H9 (cell line): ENCODE measurements around the gene NSUN3. TPM values are rescaled to one million over a fixed set of nuclear protein-coding genes. Genes with fewer than 3 reads are reported as not detected.

Source experiments
- DNase-seq: peaks from one replicate; pipeline ENCODE4 v3.0.0-alpha.2; 2017
- H2AFZ ChIP-seq: one replicate; pipeline ENCODE4 v1.6.1; 2013; ENCODE audit warnings: mild to moderate bottlenecking, low read length, control low read depth, moderate library complexity
- H2AK5ac ChIP-seq: 2 replicates; pipeline ENCODE4 v1.6.1; 2013; ENCODE audit warnings: low read length, control low read depth, mixed read lengths; ENCODE audit not compliant: insufficient read length
- H2BK120ac ChIP-seq: one replicate; pipeline ENCODE4 v1.6.1; 2013; ENCODE audit warnings: low read depth, mild to moderate bottlenecking, low read length, control low read depth, inconsistent platforms; ENCODE audit not compliant: poor library complexity, severe bottlenecking
- H2BK12ac ChIP-seq: 2 replicates; pipeline ENCODE4 v1.6.1; 2013; ENCODE audit warnings: low read length, control low read depth, mixed read lengths, low read depth; ENCODE audit not compliant: insufficient read length
- H2BK15ac ChIP-seq: 2 replicates; pipeline ENCODE4 v1.6.1; 2013; ENCODE audit warnings: low read depth, low read length, control low read depth
- H2BK20ac ChIP-seq: one replicate; pipeline ENCODE4 v1.6.1; 2013; ENCODE audit warnings: low read depth, mild to moderate bottlenecking, low read length, control low read depth, inconsistent platforms; ENCODE audit not compliant: poor library complexity, severe bottlenecking
- H2BK5ac ChIP-seq: 2 replicates; pipeline ENCODE4 v1.6.1; 2013; ENCODE audit warnings: low read length, control low read depth, mixed read lengths; ENCODE audit not compliant: insufficient read length
- H3K14ac ChIP-seq: 2 replicates; pipeline ENCODE4 v1.6.1; 2013; ENCODE audit warnings: low read length, control low read depth; ENCODE audit not compliant: insufficient read depth
- H3K18ac ChIP-seq: 2 replicates; pipeline ENCODE4 v1.6.1; 2013; ENCODE audit warnings: low read depth, mild to moderate bottlenecking, mixed read lengths, low read length, control low read depth; ENCODE audit not compliant: insufficient read length
- H3K23ac ChIP-seq: 2 replicates; pipeline ENCODE4 v1.6.1; 2013; ENCODE audit warnings: low read length, control low read depth, mixed read lengths, low read depth; ENCODE audit not compliant: insufficient read length
- H3K23me2 ChIP-seq: 2 replicates; pipeline ENCODE4 v1.6.1; 2013; ENCODE audit warnings: low read depth, mild to moderate bottlenecking, mixed read lengths, low read length, control low read depth; ENCODE audit not compliant: insufficient read length, poor library complexity, severe bottlenecking
- H3K27ac ChIP-seq: 2 replicates; pipeline ENCODE4 v1.5.1; 2013; ENCODE audit warnings: low read length, control low read depth, mixed read lengths, low read depth; ENCODE audit not compliant: insufficient read length
- H3K27me3 ChIP-seq: 2 replicates; pipeline ENCODE4 v1.6.1; 2013; ENCODE audit warnings: low read length, control low read depth, inconsistent platforms; ENCODE audit not compliant: insufficient read depth
- H3K4ac ChIP-seq: 2 replicates; pipeline ENCODE4 v1.6.1; 2013; ENCODE audit warnings: low read depth, mild to moderate bottlenecking, control low read depth, inconsistent platforms, low read length, moderate library complexity
- H3K4me1 ChIP-seq: 2 replicates; pipeline ENCODE4 v1.6.1; 2013; ENCODE audit warnings: low read length, control low read depth, inconsistent platforms; ENCODE audit not compliant: insufficient read depth
- H3K4me2 ChIP-seq: 2 replicates; pipeline ENCODE4 v1.6.1; 2013; ENCODE audit warnings: low read length, control low read depth, mixed read lengths; ENCODE audit not compliant: insufficient read length, insufficient read depth
- H3K56ac ChIP-seq: 2 replicates; pipeline ENCODE4 v1.6.1; 2013; ENCODE audit warnings: low read depth, mild to moderate bottlenecking, mixed read lengths, low read length, control low read depth; ENCODE audit not compliant: insufficient read length
- H3K79me1 ChIP-seq: 2 replicates; pipeline ENCODE4 v1.6.1; 2013; ENCODE audit warnings: low read depth, mild to moderate bottlenecking, moderate library complexity, low read length, control low read depth, inconsistent platforms; ENCODE audit not compliant: insufficient read depth, poor library complexity, severe bottlenecking
- H3K79me2 ChIP-seq: 2 replicates; pipeline ENCODE4 v1.6.1; 2013; ENCODE audit warnings: low read length, control low read depth, inconsistent platforms; ENCODE audit not compliant: insufficient read depth
- H3K9ac ChIP-seq: 2 replicates; pipeline ENCODE4 v1.6.1; 2013; ENCODE audit warnings: low read length, control low read depth, mixed read lengths; ENCODE audit not compliant: insufficient read length; ENCODE audit errors: extremely low read depth
- H3K9me3 ChIP-seq: one replicate; pipeline ENCODE4 v1.6.1; 2013; ENCODE audit warnings: low read depth, low read length, inconsistent platforms; ENCODE audit not compliant: control insufficient read depth
- H3T11ph ChIP-seq: one replicate; pipeline ENCODE4 v1.6.1; 2013; ENCODE audit warnings: mild to moderate bottlenecking, low read length, control low read depth, inconsistent platforms
- H4K20me1 ChIP-seq: one replicate; pipeline ENCODE4 v1.6.1; 2013; ENCODE audit not compliant: control insufficient read depth, insufficient read length, insufficient read depth
- H4K5ac ChIP-seq: 2 replicates; pipeline ENCODE4 v1.6.1; 2013; ENCODE audit warnings: low read depth, mild to moderate bottlenecking, mixed read lengths, low read length, control low read depth; ENCODE audit not compliant: insufficient read length
- H4K8ac ChIP-seq: replicated peaks from 2 replicates; pipeline ENCODE4 v1.6.1; 2013; ENCODE audit warnings: low read length, control low read depth, mixed read lengths, low read depth; ENCODE audit not compliant: insufficient read length
- H4K91ac ChIP-seq: 2 replicates; pipeline ENCODE4 v1.6.1; 2013; ENCODE audit warnings: low read depth, mild to moderate bottlenecking, moderate library complexity, mixed read lengths, low read length, control low read depth; ENCODE audit not compliant: insufficient read length
- H3K27ac Mint-ChIP-seq, 3 experiments: 2 replicates in 2 of 3; 3 replicates in 1 of 3; pipeline ENCODE4 v1.8.0; 2020 to 2021; ENCODE audit warnings: mixed read lengths in 3 of 3, mild to moderate bottlenecking in 1 of 3, moderate library complexity in 1 of 3
- H3K27me3 Mint-ChIP-seq: 2 replicates; pipeline ENCODE4 v1.8.0; 2021; ENCODE audit warnings: low read depth, mild to moderate bottlenecking, moderate library complexity, mixed read lengths
- H3K36me3 Mint-ChIP-seq, 3 experiments: 2 replicates in 2 of 3; 3 replicates in 1 of 3; pipeline ENCODE4 v1.8.0; 2020 to 2021; ENCODE audit warnings: low read depth in 3 of 3, mixed read lengths in 3 of 3; ENCODE audit not compliant: insufficient read depth in 1 of 3
- H3K4me1 Mint-ChIP-seq, 2 experiments: 2 replicates each; pipeline ENCODE4 v1.8.0; 2020; ENCODE audit warnings: mixed read lengths in 2 of 2
- H3K4me3 Mint-ChIP-seq, 2 experiments: 2 replicates in 1 of 2; 3 replicates in 1 of 2; pipeline ENCODE4 v1.8.0; 2020 to 2021; ENCODE audit warnings: mild to moderate bottlenecking in 2 of 2, mixed read lengths in 2 of 2, moderate library complexity in 1 of 2
- H3K9me3 Mint-ChIP-seq, 2 experiments: 2 replicates in 1 of 2; 3 replicates in 1 of 2; pipeline ENCODE4 v1.8.0; 2020; ENCODE audit warnings: mild to moderate bottlenecking in 2 of 2, mixed read lengths in 2 of 2, moderate library complexity in 1 of 2
- CTCF ChIP-seq: fragments of 200-600 bp; sonication (generic); conservative IDR thresholded peaks from 3 replicates; pipeline ENCODE4 v1.8.0; 2021; ENCODE audit warnings: antibody characterized with exemption, mild to moderate bottlenecking
- WGBS: extraction: QIAGEN DNeasy Blood & Tissue Kit; methylation state at CpG from one replicate; pipeline ENCODE4 v1.1.7; 2013; ENCODE audit warnings: missing lambda C conversion rate, low lambda C conversion rate, mixed read lengths; ENCODE audit not compliant: insufficient read length; ENCODE audit errors: extremely low coverage; 5-methylcytosine and 5-hydroxymethylcytosine counted together
- total RNA-seq: library from RNA; stranded (reverse); gene quantifications from 2 replicates; pipeline ENCODE4 v1.2.1, GENCODE V29; 2021

The NSUN3 gene
- total RNA-seq, 1 experiment from 2014 or later = 7.4 TPM

GRCh38 chr3:94150113-94150512 lies 87.3 kb downstream of the NSUN3 start:
- Histone ChIP-seq H3K79me2 (no peaks in the 10 kb centered on the region), H2AK5ac (no peak overlapping the region), H3K56ac (no peak overlapping the region), H3K14ac (no peak overlapping the region), H2BK15ac (no peak overlapping the region), H4K91ac (no peak overlapping the region), H2AFZ (no peak overlapping the region), H3K27me3 (no peaks in the 10 kb centered on the region), H2BK20ac (no peak overlapping the region), H4K8ac (no peak overlapping the region), H3K23me2 (no peaks in the 10 kb centered on the region), H3K9ac (no peak overlapping the region), H3K4ac (no peak overlapping the region), H3K23ac (no peak overlapping the region), H3K18ac (no peak overlapping the region), H2BK12ac (no peak overlapping the region), H3K4me2 (no peak overlapping the region), H4K20me1 (no peaks in the 10 kb centered on the region), H2BK5ac (no peak overlapping the region), H3K27ac (no peak overlapping the region), H4K5ac (no peak overlapping the region), H3T11ph (no peak overlapping the region), H3K79me1 (no peaks in the 10 kb centered on the region), H3K4me1 (no peaks in the 10 kb centered on the region; the same call in 1 of the 2 replicates), H3K9me3 (no peaks in the 10 kb centered on the region), H2BK120ac (no peak overlapping the region)
- WGBS = no CpG with 5 or more reads among the region's 2 CpGs
- peaks cover 14 to 16% of the 10 kb centered on the region in 2 experiments for H3K4me1 Mint-ChIP-seq
- H3K9me3 Mint-ChIP-seq = peaks cover 0 to 13% of the 10 kb centered on the region in 2 experiments; a peak in 3 of 5 replicates
- no peak overlapping the region for H3K27ac Mint-ChIP-seq
- peaks cover 0 to 10% (median 0%) of the 10 kb centered on the region in 3 experiments; a peak in 2 of 7 replicates for H3K36me3 Mint-ChIP-seq
- DNase-seq = no peak
- no peak for TF ChIP-seq CTCF
- no peak overlapping the region for H3K4me3 Mint-ChIP-seq
- H3K27me3 Mint-ChIP-seq = no peaks in the 10 kb centered on the region
